Epithelial cell of alveolus of lung (primary cell): ENCODE measurements around the gene ADGRF1. TPM values are rescaled to one million over a fixed set of nuclear protein-coding genes. Genes with fewer than 3 reads are reported as not detected.

Source experiments
- total RNA-seq: library from RNA; depleted of rRNA; stranded (reverse); fragments of >200 nt; gene quantifications from 2 replicates; pipeline ENCODE4 v1.2.1, GENCODE V29; 2015

ADGRF1 gene
- not detected in 2 replicates for total RNA-seq

GRCh38 chr6:47042275-47042791 is at the start of gene ADGRF1:
Gene ADGRF1 (minus strand): TSS chr6:47042332. CDS start chr6:47029061, 13,271 bp downstream.

Other genes starting within 250 kb of the ADGRF1 start
- gene MEP1A, start 248.9 kb downstream of the ADGRF1 start, total RNA-seq: not detected in 2 replicates
- 1.2 and 3.2 TPM in 2 replicates for gene ADGRF5, start 120.4 kb downstream of the ADGRF1 start, total RNA-seq